AG10803 (cell line): ENCODE data around the gene SPON1.

ENCODE experiments used
- DNase-seq: peaks from one replicate; pipeline ENCODE4 v3.0.0; 2010; ENCODE audit warnings: low read depth
- H3K4me3 ChIP-seq: 2 replicates; pipeline ENCODE4 v1.5.1; 2011; ENCODE audit warnings: mild to moderate bottlenecking, low read length, control low read depth
- CTCF ChIP-seq: conservative IDR thresholded peaks from 2 replicates; pipeline ENCODE4 v1.5.1; 2011; ENCODE audit warnings: mild to moderate bottlenecking, low read length, control low read depth, inconsistent platforms

Gene SPON1

GRCh38 chr11:14067686-14068085 lies 105.2 kb downstream of the SPON1 start:
- no peak for TF ChIP-seq CTCF
- H3K4me3 ChIP-seq: no peak overlapping the region
- no peak for DNase-seq

- H3K4me3 ChIP-seq: no peak overlapping the region
- DNase-seq: peak; percentile 25
- no peak for TF ChIP-seq CTCF
Observed at GRCh38 chr11:14070896-14071295, 108.4 kb downstream of the SPON1 start.

- H3K4me3 ChIP-seq: no peak overlapping the region
- DNase-seq: peak; percentile 96
- no peak for TF ChIP-seq CTCF
Observed at GRCh38 chr11:14073849-14074476, 111.4 kb downstream of the SPON1 start.

GRCh38 chr11:14075118-14076078 lies 112.9 kb downstream of the SPON1 start:
- H3K4me3 ChIP-seq: no peak overlapping the region
- peak; percentile 54 for DNase-seq
- TF ChIP-seq CTCF: no peak

- H3K4me3 ChIP-seq: no peak overlapping the region
- no peak for DNase-seq
- TF ChIP-seq CTCF: no peak
Observed at GRCh38 chr11:14079011-14079410, 116.5 kb downstream of the SPON1 start.

- TF ChIP-seq CTCF: no peak
- H3K4me3 ChIP-seq: no peak overlapping the region
- no peak for DNase-seq
Observed at GRCh38 chr11:14079797-14080196, 117.3 kb downstream of the SPON1 start.
